SH-SY5Y (cell line): ENCODE data around the gene MGAT5.

Experiments
- GATA2 ChIP-seq: IDR thresholded peaks from 2 replicates; pipeline ENCODE4 v1.6.1; 2011; ENCODE audit warnings: mild to moderate bottlenecking, low read depth, low read length
- GATA3 ChIP-seq: IDR thresholded peaks from 2 replicates; pipeline ENCODE4 v1.6.1; 2011; ENCODE audit warnings: low read depth, mild to moderate bottlenecking, low read length, moderate library complexity

GRCh38 chr2:134421556-134422328 lies 167.9 kb downstream of the MGAT5 start:
- no peak for TF ChIP-seq GATA2
- no peak for TF ChIP-seq GATA3
